Suppressor macrophage (primary cell): ENCODE data around the gene REC114.
"Not testable (repeated sequence)": the region's sequence is repeated elsewhere in the genome, so short reads cannot be mapped to it uniquely, and the experiment has no call there.

ENCODE experiments used
- DNase-seq, 4 experiments: peaks; one replicate each; pipeline ENCODE4 v3.0.0-alpha.2; 2020 to 2022
- total RNA-seq, 17 experiments: gene quantifications; one replicate each; lab custom pipeline; 2026; ENCODE audit warnings: mixed read lengths in 6 of 17, inconsistent platforms in 3 of 17; lab: John Stamatoyannopoulos, UW

Gene REC114
- total RNA-seq: 0 to 0.44 (median 0) reads per million in 17 experiments

GRCh38 chr15:73442968-73443367 is at the start of gene REC114:
TSS of gene REC114 (plus strand) at chr15:73443164. CDS start at chr15:73443186, 22 bp downstream.
- DNase-seq: no peak

- DNase-seq: no peak
Observed at GRCh38 chr15:73393336-73393735, 49.6 kb upstream of the REC114 start.

GRCh38 chr15:73394782-73395181 is 48.2 kb upstream of the REC114 start:
- no peak for DNase-seq

- no peak for DNase-seq
Observed at GRCh38 chr15:73395671-73396070, 47.3 kb upstream of the REC114 start.

GRCh38 chr15:73397461-73397860 is 45.5 kb upstream of the REC114 start:
- DNase-seq: no peak

- DNase-seq: peak in 2 of 4 experiments; percentile 7 to 21
Observed at GRCh38 chr15:73398861-73399260, 44.1 kb upstream of the REC114 start.

GRCh38 chr15:73400222-73400621 is 42.7 kb upstream of the REC114 start:
- peak in 3 of 4 experiments; percentile 10 to 37 (median 36) for DNase-seq

- peak in 2 of 4 experiments; percentile 12 to 26 for DNase-seq
Observed at GRCh38 chr15:73403171-73403570, 39.8 kb upstream of the REC114 start.

GRCh38 chr15:73414876-73415275 is 28.1 kb upstream of the REC114 start:
- no peak for DNase-seq

- DNase-seq: peak in 3 of 4 experiments; percentile 3 to 10 (median 6)
Observed at GRCh38 chr15:73424506-73424905, 18.5 kb upstream of the REC114 start.

- DNase-seq: no peak
Observed at GRCh38 chr15:73425510-73425909, 17.5 kb upstream of the REC114 start.

GRCh38 chr15:73426323-73426994 is 16.5 kb upstream of the REC114 start:
- DNase-seq: no peak

GRCh38 chr15:73431329-73431728 is 11.6 kb upstream of the REC114 start:
- DNase-seq: not testable (repeated sequence)

- DNase-seq: no peak
Observed at GRCh38 chr15:73433873-73434272, 9.1 kb upstream of the REC114 start.

GRCh38 chr15:73436613-73437012 is 6.4 kb upstream of the REC114 start:
- no peak for DNase-seq

GRCh38 chr15:73437543-73438109 is 5.3 kb upstream of the REC114 start:
- DNase-seq: no peak

- no peak for DNase-seq
Observed at GRCh38 chr15:73438651-73439050, 4.3 kb upstream of the REC114 start.

- no peak for DNase-seq
Observed at GRCh38 chr15:73440571-73440970, 2.4 kb upstream of the REC114 start.

GRCh38 chr15:73442421-73442820 is 543 bp upstream of the REC114 start:
- DNase-seq: no peak

- DNase-seq: not testable (repeated sequence)
Observed at GRCh38 chr15:73447471-73447870, 4.5 kb downstream of the REC114 start.

- DNase-seq: not testable (repeated sequence)
Observed at GRCh38 chr15:73448158-73448758, 5.3 kb downstream of the REC114 start.

- not testable (repeated sequence) for DNase-seq
Observed at GRCh38 chr15:73449980-73450379, 7.0 kb downstream of the REC114 start.

GRCh38 chr15:73454096-73454495 is 11.1 kb downstream of the REC114 start:
- DNase-seq: no peak

- no peak for DNase-seq
Observed at GRCh38 chr15:73455876-73456275, 12.9 kb downstream of the REC114 start.
